22Rv1 (cell line): Measurements from ENCODE around the gene ZFYVE28.

Experiments used
- ZFX ChIP-seq: fragments of 450-650 bp; IDR thresholded peaks from 2 replicates; pipeline ENCODE4 v1.6.1; 2017; ENCODE audit warnings: antibody characterized with exemption, borderline replicate concordance
- TF ChIP-seq, protein P1 (sequence below): fragments of 450-650 bp; IDR thresholded peaks from 2 replicates; pipeline ENCODE4 v1.5.1; 2017; ENCODE audit warnings: mild to moderate bottlenecking

DNA sequence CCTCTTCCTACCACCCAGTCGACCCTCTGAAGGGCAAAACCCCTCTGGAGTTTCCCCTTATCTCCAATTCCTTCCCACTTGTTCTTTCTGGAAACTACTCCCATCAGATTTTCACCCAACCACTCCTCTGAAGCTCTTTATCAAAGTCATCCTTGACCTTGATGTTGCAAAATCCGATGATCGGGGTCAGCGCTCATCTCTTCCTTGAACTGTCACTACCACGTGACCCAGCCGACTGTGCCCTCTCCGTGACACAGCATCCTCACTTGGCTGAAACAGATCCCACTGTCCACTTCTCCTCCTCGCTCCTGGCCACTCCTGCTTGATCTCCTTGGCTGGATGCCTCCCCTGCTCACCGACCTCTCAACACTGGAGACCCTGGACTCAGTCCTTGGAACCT is 1.4 kb upstream of the ZFYVE28 start:
- TF ChIP-seq, protein P1, sequence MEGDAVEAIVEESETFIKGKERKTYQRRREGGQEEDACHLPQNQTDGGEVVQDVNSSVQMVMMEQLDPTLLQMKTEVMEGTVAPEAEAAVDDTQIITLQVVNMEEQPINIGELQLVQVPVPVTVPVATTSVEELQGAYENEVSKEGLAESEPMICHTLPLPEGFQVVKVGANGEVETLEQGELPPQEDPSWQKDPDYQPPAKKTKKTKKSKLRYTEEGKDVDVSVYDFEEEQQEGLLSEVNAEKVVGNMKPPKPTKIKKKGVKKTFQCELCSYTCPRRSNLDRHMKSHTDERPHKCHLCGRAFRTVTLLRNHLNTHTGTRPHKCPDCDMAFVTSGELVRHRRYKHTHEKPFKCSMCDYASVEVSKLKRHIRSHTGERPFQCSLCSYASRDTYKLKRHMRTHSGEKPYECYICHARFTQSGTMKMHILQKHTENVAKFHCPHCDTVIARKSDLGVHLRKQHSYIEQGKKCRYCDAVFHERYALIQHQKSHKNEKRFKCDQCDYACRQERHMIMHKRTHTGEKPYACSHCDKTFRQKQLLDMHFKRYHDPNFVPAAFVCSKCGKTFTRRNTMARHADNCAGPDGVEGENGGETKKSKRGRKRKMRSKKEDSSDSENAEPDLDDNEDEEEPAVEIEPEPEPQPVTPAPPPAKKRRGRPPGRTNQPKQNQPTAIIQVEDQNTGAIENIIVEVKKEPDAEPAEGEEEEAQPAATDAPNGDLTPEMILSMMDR, result no peak
- TF ChIP-seq ZFX, result no peak
